ENCODE measurements around the gene ATP10A.
A peak's percentile ranks its signal among the peaks of the same experiment; 100 is the strongest.

Gene ATP10A

DNA sequence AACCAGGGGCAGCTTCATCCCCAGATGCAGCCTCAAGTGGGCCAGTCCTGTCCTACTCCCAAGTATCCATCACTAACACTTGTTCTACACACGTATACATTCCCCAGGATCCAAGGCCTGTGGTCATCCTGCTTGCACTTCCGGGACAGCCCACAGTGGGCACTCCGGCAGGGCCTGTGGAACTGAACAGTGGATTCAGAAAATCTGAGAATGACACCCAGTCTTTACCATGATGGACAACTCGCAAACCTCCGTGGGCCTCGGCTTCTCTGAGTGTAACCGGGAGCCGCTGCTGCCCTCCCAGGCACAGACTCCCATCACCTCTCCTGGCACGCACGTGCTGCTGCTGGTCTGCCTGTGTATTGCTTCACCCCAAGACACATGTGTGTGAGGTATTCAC, 59.6 kb downstream of the ATP10A start:
- Histone ChIP-seq H2AFZ (ENCODE audit: low read length) (no peak overlapping the region), H3K4ac (ENCODE audit: low read length) (no peak overlapping the region), H2AK5ac (ENCODE audit: low read depth, low read length) (peak overlapping the region; percentile 48), H3K79me1 (ENCODE audit: low read depth, low read length) (no peaks in the 10 kb centered on the region), H2BK120ac (ENCODE audit: low read depth, low read length) (no peak overlapping the region), H2BK12ac (ENCODE audit: low read length) (no peak overlapping the region), H3K27me3 (ENCODE audit: control insufficient read depth in 3 of 3, insufficient read depth in 3 of 3, low read depth in 1 of 3, low read length in 3 of 3) (peaks cover 0 to 3% (median 0%) of the 10 kb centered on the region in 3 experiments), H3K9me3 (replicated peaks in 1 of 2; ENCODE audit: control insufficient read depth in 2 of 2, insufficient read depth in 1 of 2, low read depth in 1 of 2, low read length in 2 of 2) (no peaks in the 10 kb centered on the region), H3K27ac (replicated peaks; ENCODE audit: low read length) (no peak overlapping the region), H2BK15ac (ENCODE audit: low read length) (peak overlapping the region; percentile 65), H3K14ac (ENCODE audit: low read length) (peak overlapping the region; percentile 94), H3K4me1 (ENCODE audit: control insufficient read depth in 2 of 2, insufficient read depth in 1 of 2, low read depth in 1 of 2, low read length in 2 of 2) (peaks cover 0 to 4% of the 10 kb centered on the region in 2 donors), H2BK5ac (ENCODE audit: low read length) (no peak overlapping the region), H3K18ac (ENCODE audit: low read length) (peak overlapping the region; percentile 27), H3K4me3 (ENCODE audit: low read length in 2 of 2) (peak overlapping the region in 1 of 2 donors; percentile 53), H4K91ac (ENCODE audit: low read depth, low read length, poor library complexity) (no peak overlapping the region), H3K36me3 (replicated peaks in 1 of 2; ENCODE audit: control insufficient read depth in 2 of 2, insufficient read depth in 2 of 2, low read length in 2 of 2) (no peaks in the 10 kb centered on the region), H3K23ac (ENCODE audit: low read depth, low read length, poor library complexity) (peak overlapping the region; percentile 61), H3K4me2 (ENCODE audit: insufficient read depth, low read length, poor library complexity, severe bottlenecking) (no peak overlapping the region), H3K9ac (ENCODE audit: low read depth, low read length, poor library complexity) (peak overlapping the region; percentile 63), H4K8ac (ENCODE audit: low read depth, low read length) (no peak overlapping the region)
- DNase-seq (ENCODE audit: low spot score), result no peak
- no CpG with 5 or more reads among the region's 10 CpGs for WGBS, 2 donors (ENCODE audit: extremely low coverage in 2 of 2, insufficient read length in 2 of 2, insufficient replicate concordance in 1 of 2)

GRCh38 chr15:25803036-25803435, 60.1 kb downstream of the ATP10A start:
- no peak overlapping the region for H3K18ac ChIP-seq (ENCODE audit: low read length)
- no peak overlapping the region for H3K14ac ChIP-seq (ENCODE audit: low read length)
- WGBS, 2 donors (ENCODE audit: extremely low coverage in 2 of 2, insufficient read length in 2 of 2, insufficient replicate concordance in 1 of 2), result no CpG with 5 or more reads among the region's 11 CpGs

DNA sequence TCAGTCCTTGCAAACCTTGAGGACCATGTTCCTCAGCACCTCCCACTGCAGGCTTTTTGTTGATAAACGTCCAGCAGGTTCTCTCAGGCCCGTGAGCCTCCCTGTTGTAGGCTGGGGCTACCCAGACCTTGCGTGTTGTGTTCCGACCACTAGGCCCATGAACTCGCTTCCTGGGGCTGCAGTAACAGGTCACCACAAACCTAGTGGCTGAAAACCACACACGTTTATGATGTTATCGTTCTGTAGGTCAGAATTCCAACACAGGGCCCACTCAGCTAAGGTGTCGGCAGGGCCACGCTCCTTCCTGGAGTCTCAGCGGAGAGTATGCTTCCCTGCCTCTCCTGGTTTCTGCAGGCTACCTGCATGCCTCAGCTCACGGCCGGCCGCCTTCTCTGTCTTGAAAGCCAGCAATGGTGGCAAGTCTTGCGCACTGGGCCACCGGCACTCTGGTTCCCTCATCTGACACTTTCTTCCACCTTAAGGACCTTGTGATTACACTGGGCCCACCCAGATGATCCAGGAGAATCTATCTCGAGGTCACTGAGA, 60.8 kb downstream of the ATP10A start:
- H3K9me3 ChIP-seq (replicated peaks in 1 of 2; ENCODE audit: control insufficient read depth in 2 of 2, insufficient read depth in 1 of 2, low read depth in 1 of 2, low read length in 2 of 2), result no peaks in the 10 kb centered on the region
- no peaks in the 10 kb centered on the region for H3K79me1 ChIP-seq (ENCODE audit: low read depth, low read length)
- H3K23ac ChIP-seq (ENCODE audit: low read depth, low read length, poor library complexity), result no peak overlapping the region
- peak overlapping the region; percentile 33 for H2BK120ac ChIP-seq (ENCODE audit: low read depth, low read length)
- H3K9ac ChIP-seq (ENCODE audit: low read depth, low read length, poor library complexity), result no peak overlapping the region
- no peak overlapping the region for H2AK5ac ChIP-seq (ENCODE audit: low read depth, low read length)
- H2BK15ac ChIP-seq (ENCODE audit: low read length), result no peak overlapping the region
- H2BK5ac ChIP-seq (ENCODE audit: low read length), result no peak overlapping the region
- no peak overlapping the region for H3K4ac ChIP-seq (ENCODE audit: low read length)
- peaks cover 0 to 4% of the 10 kb centered on the region in 2 donors for H3K4me1 ChIP-seq (ENCODE audit: control insufficient read depth in 2 of 2, insufficient read depth in 1 of 2, low read depth in 1 of 2, low read length in 2 of 2)
- H3K18ac ChIP-seq (ENCODE audit: low read length), result peak overlapping the region; percentile 72
- H4K91ac ChIP-seq (ENCODE audit: low read depth, low read length, poor library complexity), result no peak overlapping the region
- H3K4me2 ChIP-seq (ENCODE audit: insufficient read depth, low read length, poor library complexity, severe bottlenecking), result no peak overlapping the region
- H3K27me3 ChIP-seq (ENCODE audit: control insufficient read depth in 3 of 3, insufficient read depth in 3 of 3, low read depth in 1 of 3, low read length in 3 of 3), result peaks cover 0 to 3% (median 0%) of the 10 kb centered on the region in 3 experiments
- WGBS, 2 donors (ENCODE audit: extremely low coverage in 2 of 2, insufficient read length in 2 of 2, insufficient replicate concordance in 1 of 2), result no CpG with 5 or more reads among the region's 16 CpGs
- H3K36me3 ChIP-seq (replicated peaks in 1 of 2; ENCODE audit: control insufficient read depth in 2 of 2, insufficient read depth in 2 of 2, low read length in 2 of 2), result no peaks in the 10 kb centered on the region
- no peak for DNase-seq (ENCODE audit: low spot score)
- no peak overlapping the region for H2BK12ac ChIP-seq (ENCODE audit: low read length)
- no peak overlapping the region for H4K8ac ChIP-seq (ENCODE audit: low read depth, low read length)
- H3K14ac ChIP-seq (ENCODE audit: low read length), result peak overlapping the region; percentile 76
- no peak overlapping the region for H3K27ac ChIP-seq (replicated peaks; ENCODE audit: low read length)
- no peak overlapping the region for H2AFZ ChIP-seq (ENCODE audit: low read length)
- no peak overlapping the region for H3K4me3 ChIP-seq (ENCODE audit: low read length in 2 of 2)

More at GRCh38 chr15:25803036-25803435, 60.1 kb downstream of the ATP10A start:
- no peak overlapping the region for H3K4ac ChIP-seq (ENCODE audit: low read length)
- no peak overlapping the region for H2BK5ac ChIP-seq (ENCODE audit: low read length)
- no peak overlapping the region for H3K4me3 ChIP-seq (ENCODE audit: low read length in 2 of 2)
- H2AFZ ChIP-seq (ENCODE audit: low read length), result no peak overlapping the region
- no peak overlapping the region for H3K27ac ChIP-seq (replicated peaks; ENCODE audit: low read length)
- H3K4me2 ChIP-seq (ENCODE audit: insufficient read depth, low read length, poor library complexity, severe bottlenecking), result no peak overlapping the region
- H3K4me1 ChIP-seq (ENCODE audit: control insufficient read depth in 2 of 2, insufficient read depth in 1 of 2, low read depth in 1 of 2, low read length in 2 of 2), result peaks cover 0 to 4% of the 10 kb centered on the region in 2 donors
- no peaks in the 10 kb centered on the region for H3K79me1 ChIP-seq (ENCODE audit: low read depth, low read length)
- H2BK120ac ChIP-seq (ENCODE audit: low read depth, low read length), result no peak overlapping the region
- H2BK12ac ChIP-seq (ENCODE audit: low read length), result no peak overlapping the region
- no peak overlapping the region for H3K9ac ChIP-seq (ENCODE audit: low read depth, low read length, poor library complexity)
- no peak overlapping the region for H2BK15ac ChIP-seq (ENCODE audit: low read length)
- H4K91ac ChIP-seq (ENCODE audit: low read depth, low read length, poor library complexity), result no peak overlapping the region
- no peak overlapping the region for H3K23ac ChIP-seq (ENCODE audit: low read depth, low read length, poor library complexity)
- H3K9me3 ChIP-seq (replicated peaks in 1 of 2; ENCODE audit: control insufficient read depth in 2 of 2, insufficient read depth in 1 of 2, low read depth in 1 of 2, low read length in 2 of 2), result no peaks in the 10 kb centered on the region
- no peak for DNase-seq (ENCODE audit: low spot score)
- H4K8ac ChIP-seq (ENCODE audit: low read depth, low read length), result no peak overlapping the region
- H3K27me3 ChIP-seq (ENCODE audit: control insufficient read depth in 3 of 3, insufficient read depth in 3 of 3, low read depth in 1 of 3, low read length in 3 of 3), result peaks cover 0 to 3% (median 0%) of the 10 kb centered on the region in 3 experiments
- no peaks in the 10 kb centered on the region for H3K36me3 ChIP-seq (replicated peaks in 1 of 2; ENCODE audit: control insufficient read depth in 2 of 2, insufficient read depth in 2 of 2, low read length in 2 of 2)
- H2AK5ac ChIP-seq (ENCODE audit: low read depth, low read length), result no peak overlapping the region

DNA sequence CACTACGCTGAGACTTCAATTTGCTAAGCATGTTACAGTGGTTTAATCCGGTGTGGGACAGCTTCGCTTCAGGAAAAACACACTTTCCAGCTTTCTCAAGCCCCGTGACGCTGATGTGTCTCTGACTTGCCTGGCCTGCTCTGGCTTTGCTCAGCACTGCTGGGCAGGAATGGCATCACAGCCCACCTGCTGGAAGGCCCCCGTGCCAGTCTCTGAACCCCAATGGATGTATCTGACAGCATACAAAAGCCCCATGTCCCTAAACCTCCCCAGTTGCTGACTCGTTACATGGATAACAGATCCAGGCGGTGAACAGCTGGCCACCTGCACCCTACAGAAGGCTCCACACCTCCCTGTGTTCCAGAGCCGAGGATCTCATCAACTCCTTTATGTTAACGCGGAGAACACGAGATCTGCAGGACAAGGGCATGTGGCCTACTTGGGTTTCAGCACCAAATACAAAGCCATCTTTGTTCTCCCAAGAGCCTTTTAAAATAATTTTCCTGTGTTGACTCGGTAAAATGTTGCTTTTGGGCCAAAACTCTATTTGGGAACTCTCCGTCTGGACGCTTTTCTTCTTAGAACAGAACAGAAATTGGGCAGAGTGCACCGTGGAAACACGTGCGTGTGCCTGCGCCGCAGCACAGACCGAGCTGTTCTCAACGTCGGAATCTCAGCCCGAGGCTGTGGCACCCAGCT, 61.4 kb downstream of the ATP10A start:
- no peaks in the 10 kb centered on the region for H3K79me1 ChIP-seq (ENCODE audit: low read depth, low read length)
- H3K9me3 ChIP-seq (replicated peaks in 1 of 2; ENCODE audit: control insufficient read depth in 2 of 2, insufficient read depth in 1 of 2, low read depth in 1 of 2, low read length in 2 of 2), result no peaks in the 10 kb centered on the region
- peak overlapping the region; percentile 72 for H3K18ac ChIP-seq (ENCODE audit: low read length)
- H3K4me2 ChIP-seq (ENCODE audit: insufficient read depth, low read length, poor library complexity, severe bottlenecking), result no peak overlapping the region
- H3K4ac ChIP-seq (ENCODE audit: low read length), result no peak overlapping the region
- H2BK12ac ChIP-seq (ENCODE audit: low read length), result no peak overlapping the region
- no peaks in the 10 kb centered on the region for H3K36me3 ChIP-seq (replicated peaks in 1 of 2; ENCODE audit: control insufficient read depth in 2 of 2, insufficient read depth in 2 of 2, low read length in 2 of 2)
- peaks cover 0 to 3% (median 0%) of the 10 kb centered on the region in 3 experiments for H3K27me3 ChIP-seq (ENCODE audit: control insufficient read depth in 3 of 3, insufficient read depth in 3 of 3, low read depth in 1 of 3, low read length in 3 of 3)
- H3K4me3 ChIP-seq (ENCODE audit: low read length in 2 of 2), result no peak overlapping the region
- DNase-seq (ENCODE audit: low spot score), result no peak
- H3K9ac ChIP-seq (ENCODE audit: low read depth, low read length, poor library complexity), result no peak overlapping the region
- H3K14ac ChIP-seq (ENCODE audit: low read length), result no peak overlapping the region
- no peak overlapping the region for H4K91ac ChIP-seq (ENCODE audit: low read depth, low read length, poor library complexity)
- H2AFZ ChIP-seq (ENCODE audit: low read length), result no peak overlapping the region
- WGBS, 2 donors (ENCODE audit: extremely low coverage in 2 of 2, insufficient read length in 2 of 2, insufficient replicate concordance in 1 of 2), result no CpG with 5 or more reads among the region's 24 CpGs
- peak overlapping the region; percentile 1 for H3K23ac ChIP-seq (ENCODE audit: low read depth, low read length, poor library complexity)
- no peak overlapping the region for H2BK5ac ChIP-seq (ENCODE audit: low read length)
- no peak overlapping the region for H4K8ac ChIP-seq (ENCODE audit: low read depth, low read length)
- H3K27ac ChIP-seq (replicated peaks; ENCODE audit: low read length), result no peak overlapping the region
- no peak overlapping the region for H2AK5ac ChIP-seq (ENCODE audit: low read depth, low read length)
- H2BK120ac ChIP-seq (ENCODE audit: low read depth, low read length), result no peak overlapping the region
- peaks cover 0 to 4% of the 10 kb centered on the region in 2 donors for H3K4me1 ChIP-seq (ENCODE audit: control insufficient read depth in 2 of 2, insufficient read depth in 1 of 2, low read depth in 1 of 2, low read length in 2 of 2)
- no peak overlapping the region for H2BK15ac ChIP-seq (ENCODE audit: low read length)
